Neural cell (in vitro differentiated cells): ENCODE data around the gene RNASE13. TPM values are rescaled to one million over a fixed set of nuclear protein-coding genes. Genes with fewer than 3 reads are reported as not detected.

ENCODE experiments used
- H2AFZ ChIP-seq: fragments of 200-600, 300-800 bp; sonication (generic), shearing (Covaris generic); 2 replicates; pipeline ENCODE4 v1.6.0; 2014; ENCODE audit warnings: low read depth, mild to moderate bottlenecking, antibody characterized with exemption, low read length, moderate library complexity
- H3F3A ChIP-seq: fragments of 200-600 bp; shearing (Covaris generic); 2 replicates; pipeline ENCODE4 v1.6.1; 2016; ENCODE audit warnings: mild to moderate bottlenecking, moderate library complexity, mixed read lengths, antibody characterized with exemption, low read length; ENCODE audit not compliant: insufficient read depth, poor library complexity, severe bottlenecking
- H3K27ac ChIP-seq: fragments of 200-600, 300-800 bp; sonication (generic), shearing (Covaris generic); 2 replicates; pipeline ENCODE4 v1.5.1; 2014; ENCODE audit warnings: mild to moderate bottlenecking, low read length, moderate library complexity
- H3K27me3 ChIP-seq: fragments of 300-800, 200-600 bp; sonication (generic), shearing (Covaris generic); 2 replicates; pipeline ENCODE4 v1.6.0; 2014; ENCODE audit warnings: mild to moderate bottlenecking, low read depth, low read length, moderate library complexity; ENCODE audit not compliant: insufficient read depth
- H3K36me3 ChIP-seq: fragments of 300-800, 200-600 bp; sonication (generic), shearing (Covaris generic); 2 replicates; pipeline ENCODE4 v1.5.1; 2014; ENCODE audit warnings: mild to moderate bottlenecking, antibody characterized with exemption, low read length, moderate library complexity; ENCODE audit not compliant: insufficient read depth
- H3K4me2 ChIP-seq: fragments of 300-800, 200-600 bp; sonication (generic), shearing (Covaris generic); 2 replicates; pipeline ENCODE4 v1.6.0; 2014; ENCODE audit warnings: mild to moderate bottlenecking, low read length
- H3K4me3 ChIP-seq: fragments of 300-800, 200-600 bp; sonication (generic), shearing (Covaris generic); 2 replicates; pipeline ENCODE4 v1.5.1; 2014; ENCODE audit warnings: mild to moderate bottlenecking, low read length, moderate library complexity
- H3K79me2 ChIP-seq: fragments of 200-600 bp; shearing (Covaris generic); replicated peaks from 2 replicates; pipeline ENCODE4 v1.6.0; 2014; ENCODE audit warnings: mild to moderate bottlenecking, low read length, moderate library complexity; ENCODE audit not compliant: insufficient read depth
- H3K9ac ChIP-seq: fragments of 300-800, 200-600 bp; sonication (generic), shearing (Covaris generic); 2 replicates; pipeline ENCODE4 v1.6.1; 2016; ENCODE audit warnings: mild to moderate bottlenecking, low read length, mixed read lengths
- H3K9me2 ChIP-seq: fragments of 200-600 bp; shearing (Covaris generic); 2 replicates; pipeline ENCODE4 v1.6.1; 2016; ENCODE audit warnings: mild to moderate bottlenecking, low read length, mixed read lengths; ENCODE audit not compliant: insufficient read depth
- H3K9me3 ChIP-seq: fragments of 200-600, 300-800 bp; sonication (generic), shearing (Covaris generic); 2 replicates; pipeline ENCODE4 v1.6.1; 2016; ENCODE audit warnings: mild to moderate bottlenecking, mixed run types, low read length, moderate library complexity, mixed read lengths
- H4K20me1 ChIP-seq: fragments of 200-600 bp; shearing (Covaris generic); 2 replicates; pipeline ENCODE4 v1.6.1; 2016; ENCODE audit warnings: mild to moderate bottlenecking, mixed run types; ENCODE audit not compliant: insufficient read depth
- CTCF ChIP-seq: fragments of 450-650 bp; IDR thresholded peaks from 2 replicates; pipeline ENCODE4 v1.5.1; 2014; ENCODE audit warnings: antibody characterized with exemption, mild to moderate bottlenecking, moderate library complexity; ENCODE audit not compliant: poor library complexity, severe bottlenecking
- EP300 ChIP-seq: fragments of 450-650 bp; conservative IDR thresholded peaks from 2 replicates; pipeline ENCODE4 v1.6.1; 2014; ENCODE audit warnings: antibody characterized with exemption, mild to moderate bottlenecking, moderate library complexity; ENCODE audit not compliant: poor library complexity, severe bottlenecking
- EZH2 ChIP-seq: fragments of 200-600, 300-800 bp; shearing (Covaris generic), sonication (generic); IDR thresholded peaks from 2 replicates; pipeline ENCODE4 v1.6.1; 2014; ENCODE audit warnings: antibody characterized with exemption, low read length, borderline replicate concordance, mild to moderate bottlenecking; ENCODE audit not compliant: insufficient read depth, poor library complexity, severe bottlenecking
- MXI1 ChIP-seq: fragments of 450-650 bp; conservative IDR thresholded peaks from 2 replicates; pipeline ENCODE4 v1.6.1; 2014; ENCODE audit warnings: antibody characterized with exemption, mild to moderate bottlenecking; ENCODE audit not compliant: poor library complexity, severe bottlenecking
- POLR2AphosphoS5 ChIP-seq: IDR thresholded peaks from 2 replicates; pipeline ENCODE4 v1.6.1; 2012
- RAD21 ChIP-seq: fragments of 450-650 bp; conservative IDR thresholded peaks from 2 replicates; pipeline ENCODE4 v1.6.1; 2014; ENCODE audit warnings: antibody characterized with exemption, mild to moderate bottlenecking, moderate library complexity
- REST ChIP-seq: IDR thresholded peaks from 2 replicates; pipeline ENCODE4 v1.6.1; 2012; ENCODE audit warnings: borderline replicate concordance
- SMC3 ChIP-seq: fragments of 450-650 bp; conservative IDR thresholded peaks from 2 replicates; pipeline ENCODE4 v1.6.1; 2014; ENCODE audit warnings: antibody characterized with exemption, mild to moderate bottlenecking, moderate library complexity; ENCODE audit not compliant: poor library complexity
- TAF1 ChIP-seq: IDR thresholded peaks from 2 replicates; pipeline ENCODE4 v1.6.1; 2012; ENCODE audit warnings: low read depth
- polyA plus RNA-seq: library from polyadenylated mRNA; depleted of rRNA; stranded (reverse); fragments of >200 nt; gene quantifications from 2 replicates; pipeline ENCODE4 v1.2.3, GENCODE V29; 2014

The RNASE13 gene
- polyA plus RNA-seq, 1 donor from 2014 or later, result not detected

- TF ChIP-seq MXI1, result no peak
- no peak for TF ChIP-seq EP300
- no peak for TF ChIP-seq EZH2
- no peak for TF ChIP-seq SMC3
- Histone ChIP-seq H3K27me3 (no peaks in the 10 kb centered on the region), H3K36me3 (peaks cover 4% of the 10 kb centered on the region), H4K20me1 (no peaks in the 10 kb centered on the region), H3K4me3 (no peak overlapping the region), H3K9ac (no peak overlapping the region), H3K27ac (no peak overlapping the region), H3K79me2 (no peaks in the 10 kb centered on the region), H3K9me3 (no peaks in the 10 kb centered on the region), H3K4me2 (no peak overlapping the region), H3K9me2 (no peaks in the 10 kb centered on the region), H3F3A (no peaks in the 10 kb centered on the region), H2AFZ (no peak overlapping the region)
Observed at GRCh38 chr14:20998139-20998538, 36.5 kb downstream of the RNASE13 start.

GRCh38 chr14:20997564-20997963, 37.0 kb downstream of the RNASE13 start:
- Histone ChIP-seq H4K20me1 (no peaks in the 10 kb centered on the region), H3F3A (no peaks in the 10 kb centered on the region), H3K9ac (no peak overlapping the region), H3K27ac (no peak overlapping the region), H3K79me2 (no peaks in the 10 kb centered on the region), H3K4me2 (no peak overlapping the region), H3K27me3 (no peaks in the 10 kb centered on the region), H3K9me3 (no peaks in the 10 kb centered on the region), H3K4me3 (no peak overlapping the region), H2AFZ (no peak overlapping the region), H3K9me2 (no peaks in the 10 kb centered on the region), H3K36me3 (peaks cover 4% of the 10 kb centered on the region)
- no peak for TF ChIP-seq RAD21
- no peak for TF ChIP-seq EZH2
- no peak for TF ChIP-seq CTCF
- TF ChIP-seq POLR2AphosphoS5, result no peak
- no peak for TF ChIP-seq EP300
- TF ChIP-seq REST, result no peak
- TF ChIP-seq MXI1, result no peak
- TF ChIP-seq TAF1, result no peak
- TF ChIP-seq SMC3, result no peak

GRCh38 chr14:20997115-20997514, 37.5 kb downstream of the RNASE13 start:
- no peaks in the 10 kb centered on the region for H3F3A ChIP-seq
- H3K79me2 ChIP-seq, result peaks cover 3% of the 10 kb centered on the region
- H3K9me2 ChIP-seq, result no peaks in the 10 kb centered on the region
- H3K9me3 ChIP-seq, result no peaks in the 10 kb centered on the region
- no peak overlapping the region for H3K9ac ChIP-seq
- no peak overlapping the region for H2AFZ ChIP-seq
- TF ChIP-seq CTCF, result no peak
- no peak for TF ChIP-seq RAD21
- TF ChIP-seq POLR2AphosphoS5, result no peak
- TF ChIP-seq EZH2, result no peak
- TF ChIP-seq REST, result no peak
- TF ChIP-seq EP300, result no peak
- no peak for TF ChIP-seq MXI1
- no peak for TF ChIP-seq TAF1
- no peak for TF ChIP-seq SMC3
- peaks cover 4% of the 10 kb centered on the region for H3K36me3 ChIP-seq
- no peaks in the 10 kb centered on the region for H3K27me3 ChIP-seq
- H3K4me3 ChIP-seq, result no peak overlapping the region
- H3K4me2 ChIP-seq, result no peak overlapping the region
- H3K27ac ChIP-seq, result no peak overlapping the region
- H4K20me1 ChIP-seq, result no peaks in the 10 kb centered on the region
